Neuronal stem cell (in vitro differentiated cells): ENCODE measurements around the gene PHETA1.

ENCODE experiments used
- DNase-seq: peaks from one replicate; pipeline ENCODE4 v3.0.0-alpha.2; 2013; ENCODE audit warnings: low spot score
- H2AFZ ChIP-seq: one replicate; pipeline ENCODE4 v1.6.1; 2013; ENCODE audit warnings: mild to moderate bottlenecking, low read length, inconsistent platforms
- H2AK5ac ChIP-seq: 2 replicates; pipeline ENCODE4 v1.6.1; 2013; ENCODE audit warnings: low read depth, mild to moderate bottlenecking, inconsistent platforms, low read length, moderate library complexity, mixed read lengths
- H2BK120ac ChIP-seq: 2 replicates; pipeline ENCODE4 v1.6.1; 2013; ENCODE audit warnings: low read depth, mild to moderate bottlenecking, inconsistent platforms, low read length, moderate library complexity, mixed read lengths
- H2BK12ac ChIP-seq: one replicate; pipeline ENCODE4 v1.6.1; 2013; ENCODE audit warnings: low read length, inconsistent platforms
- H2BK15ac ChIP-seq: 2 replicates; pipeline ENCODE4 v1.6.1; 2013; ENCODE audit warnings: mild to moderate bottlenecking, low read length, inconsistent platforms, mixed read lengths
- H2BK5ac ChIP-seq: one replicate; pipeline ENCODE4 v1.6.1; 2013; ENCODE audit warnings: inconsistent platforms, mild to moderate bottlenecking, low read length, moderate library complexity
- H3K14ac ChIP-seq: one replicate; pipeline ENCODE4 v1.6.1; 2013; ENCODE audit warnings: low read length, inconsistent platforms
- H3K18ac ChIP-seq: 2 replicates; pipeline ENCODE4 v1.6.1; 2013; ENCODE audit warnings: low read length, inconsistent platforms
- H3K23ac ChIP-seq: 2 replicates; pipeline ENCODE4 v1.6.1; 2013; ENCODE audit warnings: low read depth, mild to moderate bottlenecking, mixed read lengths, low read length, inconsistent platforms; ENCODE audit not compliant: poor library complexity
- H3K27ac ChIP-seq: replicated peaks from 3 replicates; pipeline ENCODE4 v1.5.1; 2013; ENCODE audit warnings: low read length, inconsistent platforms
- H3K27me3 ChIP-seq, 3 experiments: 2 replicates each; pipeline ENCODE4 v1.6.1; 2013; ENCODE audit warnings: low read length in 3 of 3, mild to moderate bottlenecking in 2 of 3, inconsistent platforms in 1 of 3, low read depth in 1 of 3, mixed read lengths in 1 of 3, moderate library complexity in 1 of 3; ENCODE audit not compliant: control insufficient read depth in 3 of 3, insufficient read depth in 3 of 3
- H3K36me3 ChIP-seq, 2 donors: replicated peaks in 1 of 2; 2 replicates each; pipeline ENCODE4 v1.6.1; 2013; ENCODE audit warnings: low read length in 2 of 2; ENCODE audit not compliant: control insufficient read depth in 2 of 2, insufficient read depth in 2 of 2
- H3K4ac ChIP-seq: 2 replicates; pipeline ENCODE4 v1.6.1; 2013; ENCODE audit warnings: inconsistent platforms, mild to moderate bottlenecking, low read length, moderate library complexity
- H3K4me1 ChIP-seq, 2 donors: 1 replicate in 1 of 2; 2 replicates in 1 of 2; pipeline ENCODE4 v1.6.1; 2013; ENCODE audit warnings: low read length in 2 of 2, low read depth in 1 of 2; ENCODE audit not compliant: control insufficient read depth in 2 of 2, insufficient read depth in 1 of 2
- H3K4me2 ChIP-seq: one replicate; pipeline ENCODE4 v1.6.1; 2013; ENCODE audit warnings: mild to moderate bottlenecking, low read length, inconsistent platforms; ENCODE audit not compliant: insufficient read depth, poor library complexity, severe bottlenecking
- H3K4me3 ChIP-seq, 2 donors: 2 replicates each; pipeline ENCODE4 v1.5.1; 2013; ENCODE audit warnings: low read length in 2 of 2, mild to moderate bottlenecking in 2 of 2, inconsistent platforms in 1 of 2, moderate library complexity in 1 of 2
- H3K79me1 ChIP-seq: one replicate; pipeline ENCODE4 v1.6.1; 2013; ENCODE audit warnings: low read depth, mild to moderate bottlenecking, inconsistent platforms, low read length, moderate library complexity
- H3K9ac ChIP-seq: one replicate; pipeline ENCODE4 v1.6.1; 2013; ENCODE audit warnings: mild to moderate bottlenecking, low read depth, low read length, inconsistent platforms; ENCODE audit not compliant: poor library complexity
- H3K9me3 ChIP-seq, 2 donors: replicated peaks in 1 of 2; 2 replicates each; pipeline versions ENCODE3 to v1.6.1; 2013; ENCODE audit warnings: low read length in 2 of 2, mild to moderate bottlenecking in 2 of 2, inconsistent platforms in 1 of 2, low read depth in 1 of 2, mixed read lengths in 1 of 2, moderate library complexity in 1 of 2; ENCODE audit not compliant: control insufficient read depth in 2 of 2, insufficient read depth in 1 of 2
- H4K8ac ChIP-seq: one replicate; pipeline ENCODE4 v1.6.1; 2013; ENCODE audit warnings: low read depth, mild to moderate bottlenecking, inconsistent platforms, low read length, moderate library complexity
- H4K91ac ChIP-seq: one replicate; pipeline ENCODE4 v1.6.1; 2013; ENCODE audit warnings: low read length, low read depth, mild to moderate bottlenecking, inconsistent platforms; ENCODE audit not compliant: poor library complexity
- WGBS, 2 donors: extraction: QIAGEN DNeasy Blood & Tissue Kit; methylation state at CpG; one replicate each; pipeline ENCODE4 v1.1.7; 2013; ENCODE audit warnings: missing lambda C conversion rate in 2 of 2, mixed read lengths in 1 of 2; ENCODE audit not compliant: insufficient read length in 2 of 2, insufficient replicate concordance in 1 of 2; ENCODE audit errors: extremely low coverage in 2 of 2; 5-methylcytosine and 5-hydroxymethylcytosine counted together

PHETA1 gene

GRCh38 chr12:111313833-111314259, 55.0 kb downstream of the PHETA1 start:
- Histone ChIP-seq H2BK12ac (no peak overlapping the region), H3K14ac (no peak overlapping the region), H4K8ac (peak overlapping the region; percentile 43), H4K91ac (no peak overlapping the region), H2AFZ (peak overlapping the region; percentile 19), H3K4ac (no peak overlapping the region), H3K4me3 (no peak overlapping the region), H2BK15ac (no peak overlapping the region), H3K9ac (no peak overlapping the region), H3K4me2 (no peak overlapping the region), H2AK5ac (no peak overlapping the region), H3K27ac (no peak overlapping the region), H3K79me1 (no peaks in the 10 kb centered on the region), H3K23ac (no peak overlapping the region), H3K4me1 (no peaks in the 10 kb centered on the region), H3K36me3 (no peaks in the 10 kb centered on the region), H3K18ac (no peak overlapping the region), H3K9me3 (no peaks in the 10 kb centered on the region), H2BK120ac (no peak overlapping the region), H3K27me3 (no peaks in the 10 kb centered on the region), H2BK5ac (no peak overlapping the region)
- no CpG with 5 or more reads among the region's 8 CpGs for WGBS, 2 donors
- DNase-seq, result peak; percentile 81

- H3K4ac ChIP-seq, result no peak overlapping the region
- no peak for DNase-seq
- no peak overlapping the region for H4K8ac ChIP-seq
- no peak overlapping the region for H3K9ac ChIP-seq
- H3K36me3 ChIP-seq, result no peaks in the 10 kb centered on the region
- no peak overlapping the region for H3K27ac ChIP-seq
- H3K4me1 ChIP-seq, result no peaks in the 10 kb centered on the region
- no peak overlapping the region for H3K4me2 ChIP-seq
- no peak overlapping the region for H2BK5ac ChIP-seq
- no peak overlapping the region for H2BK12ac ChIP-seq
- H2AK5ac ChIP-seq, result no peak overlapping the region
- no peak overlapping the region for H4K91ac ChIP-seq
- H3K4me3 ChIP-seq, result no peak overlapping the region
- no peak overlapping the region for H2BK120ac ChIP-seq
- no peaks in the 10 kb centered on the region for H3K79me1 ChIP-seq
- no peak overlapping the region for H3K23ac ChIP-seq
- no peak overlapping the region for H3K14ac ChIP-seq
- no peaks in the 10 kb centered on the region for H3K27me3 ChIP-seq
- no peaks in the 10 kb centered on the region for H3K9me3 ChIP-seq
- no peak overlapping the region for H3K18ac ChIP-seq
- H2BK15ac ChIP-seq, result no peak overlapping the region
- H2AFZ ChIP-seq, result no peak overlapping the region
- no CpG with 5 or more reads among the region's 5 CpGs for WGBS, 2 donors
Measured at GRCh38 chr12:111312708-111313107, 56.2 kb downstream of the PHETA1 start.

- WGBS, 2 donors, result no CpG with 5 or more reads among the region's 13 CpGs
- Histone ChIP-seq H2AFZ (no peak overlapping the region), H3K79me1 (no peaks in the 10 kb centered on the region)
Measured at GRCh38 chr12:111312016-111312415, 56.9 kb downstream of the PHETA1 start.

GRCh38 chr12:111311011-111311410, 57.9 kb downstream of the PHETA1 start:
- DNase-seq, result no peak
- Histone ChIP-seq H3K27ac (no peak overlapping the region), H4K91ac (no peak overlapping the region), H3K14ac (no peak overlapping the region), H2BK120ac (no peak overlapping the region), H3K4me3 (no peak overlapping the region), H3K79me1 (no peaks in the 10 kb centered on the region), H2BK5ac (no peak overlapping the region), H3K36me3 (no peaks in the 10 kb centered on the region), H3K23ac (no peak overlapping the region), H3K4me1 (no peaks in the 10 kb centered on the region), H3K9me3 (no peaks in the 10 kb centered on the region), H4K8ac (no peak overlapping the region), H3K4ac (no peak overlapping the region), H2AK5ac (no peak overlapping the region), H2BK15ac (no peak overlapping the region), H3K27me3 (no peaks in the 10 kb centered on the region), H2BK12ac (no peak overlapping the region), H3K9ac (no peak overlapping the region), H3K4me2 (no peak overlapping the region), H2AFZ (no peak overlapping the region), H3K18ac (no peak overlapping the region)
- WGBS, 2 donors, result no CpG with 5 or more reads among the region's 4 CpGs

More at GRCh38 chr12:111312016-111312415, 56.9 kb downstream of the PHETA1 start:
- H4K8ac ChIP-seq, result no peak overlapping the region
- H4K91ac ChIP-seq, result no peak overlapping the region
- H2BK5ac ChIP-seq, result no peak overlapping the region
- H2BK15ac ChIP-seq, result no peak overlapping the region
- peak overlapping the region; percentile 43 for H2AK5ac ChIP-seq
- no peaks in the 10 kb centered on the region for H3K4me1 ChIP-seq
- H3K36me3 ChIP-seq, result no peaks in the 10 kb centered on the region
- no peak overlapping the region for H3K9ac ChIP-seq
- no peak overlapping the region for H3K18ac ChIP-seq
- H3K14ac ChIP-seq, result no peak overlapping the region
- no peak overlapping the region for H3K4me2 ChIP-seq
- H2BK12ac ChIP-seq, result peak overlapping the region; percentile 16
- H3K9me3 ChIP-seq, result no peaks in the 10 kb centered on the region
- H3K4ac ChIP-seq, result no peak overlapping the region
- no peaks in the 10 kb centered on the region for H3K27me3 ChIP-seq
- H3K23ac ChIP-seq, result no peak overlapping the region
- peak overlapping the region in 1 of 2 donors; percentile 16 for H3K4me3 ChIP-seq
- no peak overlapping the region for H2BK120ac ChIP-seq
- no peak overlapping the region for H3K27ac ChIP-seq
- DNase-seq, result no peak
